Activated CD4-positive, alpha-beta T cell treated with anti-CD3 and anti-CD28 coated beads, Interleukin-2, Interleukin-4, amounts not matched to agents 100 ng/mL and 50 ng/mL, durations not matched to agents 16 hours and 8 hours (primary cell): ENCODE data around the gene DLG1.
"Not testable (repeated sequence)": the region's sequence is repeated elsewhere in the genome, so short reads cannot be mapped to it uniquely, and the experiment has no call there.

Experiments
- DNase-seq: peaks from one replicate; pipeline ENCODE4 v3.0.0-alpha.2; 2020; ENCODE audit warnings: low spot score

Gene DLG1

GRCh38 chr3:197242784-197243432 lies 55.5 kb downstream of the DLG1 start:
- no peak for DNase-seq

DNA sequence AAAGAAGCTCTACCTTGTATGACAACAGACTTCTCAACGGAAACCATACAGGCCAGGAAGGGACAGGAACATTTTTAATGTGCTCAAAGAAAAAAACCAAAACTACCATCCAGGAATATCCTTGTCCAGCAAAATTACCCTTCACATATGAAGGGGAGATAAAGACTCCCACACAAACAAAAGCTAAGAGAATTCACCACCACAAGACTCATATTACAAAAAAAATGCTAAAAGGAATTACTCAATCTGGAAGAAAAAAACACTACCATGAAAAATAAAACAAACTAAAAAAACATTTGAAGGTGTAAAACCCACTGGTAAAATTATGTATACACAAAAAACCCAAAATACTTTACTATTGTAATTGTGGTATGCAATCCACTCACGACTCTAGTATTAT lies 57.2 kb downstream of the DLG1 start:
- no peak for DNase-seq

- no peak for DNase-seq
Observed at GRCh38 chr3:197239857-197240256, 58.6 kb downstream of the DLG1 start.

DNA sequence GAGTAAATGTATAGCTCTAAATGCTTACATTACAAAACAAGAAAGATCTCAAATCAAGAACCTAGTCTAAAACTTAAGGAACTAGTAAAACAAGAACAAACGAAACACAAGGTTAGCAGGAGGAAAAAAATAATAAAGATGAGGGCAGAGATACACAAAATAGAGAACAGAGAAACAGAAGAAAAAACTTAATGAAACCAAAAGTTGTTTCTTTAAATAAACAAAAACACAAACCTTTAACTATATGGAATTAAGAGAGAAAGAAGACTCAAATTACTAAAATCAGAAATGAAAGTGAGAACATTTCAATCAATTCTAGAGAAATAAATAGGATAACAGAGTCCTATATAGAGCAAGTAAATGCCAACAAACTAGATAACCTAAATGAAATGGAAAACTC lies 59.6 kb downstream of the DLG1 start:
- no peak for DNase-seq

DNA sequence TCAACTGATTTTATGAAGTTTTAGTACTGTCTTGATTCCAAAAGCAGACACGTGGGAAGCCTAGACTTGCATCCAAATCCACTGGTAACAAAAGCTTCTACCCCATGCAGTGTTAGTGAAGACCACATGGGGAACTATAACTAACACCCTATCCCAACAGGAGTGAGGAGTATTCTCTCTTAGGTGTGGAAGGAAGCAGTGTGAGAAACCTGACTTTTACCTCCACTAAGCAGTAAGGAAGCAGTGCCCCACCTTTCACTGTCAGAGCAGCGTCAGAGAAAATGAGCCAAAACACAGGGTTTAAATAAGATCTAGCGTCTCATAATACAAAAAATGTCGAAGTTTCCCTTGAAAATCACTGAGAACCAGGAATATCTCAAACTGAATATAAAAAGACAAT lies 60.5 kb downstream of the DLG1 start:
- DNase-seq = no peak

DNA sequence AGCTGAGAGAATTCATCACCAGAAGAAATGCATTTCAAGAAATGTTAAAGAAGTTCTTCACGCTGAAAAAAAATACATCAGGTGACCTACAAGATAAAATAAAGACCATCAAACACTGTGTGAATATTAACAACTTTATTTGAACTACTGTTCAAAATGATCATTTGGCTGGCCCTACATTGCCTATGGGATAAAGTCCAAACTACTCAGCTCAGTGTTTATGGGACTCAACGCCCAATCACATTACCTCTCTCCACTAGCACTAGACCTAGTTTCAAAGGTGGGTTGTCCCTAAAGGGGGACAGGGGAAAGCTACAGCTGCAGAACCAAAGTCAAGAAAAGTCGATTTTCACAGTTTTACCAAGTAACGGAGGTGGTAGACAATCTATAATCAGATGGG lies 62.0 kb downstream of the DLG1 start:
- no peak for DNase-seq

- DNase-seq = no peak
Observed at GRCh38 chr3:197234947-197235914, 63.2 kb downstream of the DLG1 start.

DNA sequence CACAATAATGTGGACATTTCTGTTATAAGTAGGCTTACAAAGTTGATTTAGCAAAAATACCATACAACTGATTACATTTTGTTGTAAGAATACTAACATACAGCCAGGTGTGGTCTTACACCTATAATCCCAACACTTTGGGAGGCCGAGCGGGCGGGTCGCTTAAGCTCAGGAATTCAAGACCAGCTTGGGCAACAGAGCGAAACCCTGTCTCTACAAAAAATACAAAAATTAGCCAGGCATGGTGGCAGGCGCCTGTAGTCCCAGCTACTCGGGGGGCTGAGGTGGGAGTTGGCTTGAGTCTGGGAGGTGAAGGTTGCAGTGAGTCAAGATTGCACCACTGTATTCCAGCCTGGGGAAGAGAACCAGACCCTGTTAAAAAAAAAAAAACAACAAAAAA lies 67.1 kb downstream of the DLG1 start:
- no peak for DNase-seq

DNA sequence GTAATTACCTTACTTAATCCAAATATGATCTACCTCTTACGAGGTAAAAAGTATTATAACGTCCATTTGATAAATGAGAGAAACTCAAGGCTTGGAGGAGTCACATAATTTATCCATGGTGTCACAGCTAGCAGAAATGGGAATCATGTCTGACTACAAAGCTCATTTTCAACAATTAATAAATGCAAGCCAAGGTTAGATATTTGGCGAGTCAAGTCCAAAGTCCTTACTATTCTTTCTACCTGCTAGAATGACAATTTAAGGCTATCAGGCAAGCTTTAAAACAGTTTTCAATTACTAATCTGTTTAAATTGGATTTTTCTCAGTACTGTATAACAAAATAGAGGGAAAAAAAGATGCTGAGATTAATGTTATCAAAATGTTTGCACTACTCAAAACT lies 68.6 kb downstream of the DLG1 start:
- DNase-seq = no peak

GRCh38 chr3:197229178-197229577 lies 69.2 kb downstream of the DLG1 start:
- DNase-seq = no peak

- no peak for DNase-seq
Observed at GRCh38 chr3:197227780-197228574, 70.4 kb downstream of the DLG1 start.

- no peak for DNase-seq
Observed at GRCh38 chr3:197226179-197226578, 72.2 kb downstream of the DLG1 start.

- no peak for DNase-seq
Observed at GRCh38 chr3:197225579-197225978, 72.8 kb downstream of the DLG1 start.

DNA sequence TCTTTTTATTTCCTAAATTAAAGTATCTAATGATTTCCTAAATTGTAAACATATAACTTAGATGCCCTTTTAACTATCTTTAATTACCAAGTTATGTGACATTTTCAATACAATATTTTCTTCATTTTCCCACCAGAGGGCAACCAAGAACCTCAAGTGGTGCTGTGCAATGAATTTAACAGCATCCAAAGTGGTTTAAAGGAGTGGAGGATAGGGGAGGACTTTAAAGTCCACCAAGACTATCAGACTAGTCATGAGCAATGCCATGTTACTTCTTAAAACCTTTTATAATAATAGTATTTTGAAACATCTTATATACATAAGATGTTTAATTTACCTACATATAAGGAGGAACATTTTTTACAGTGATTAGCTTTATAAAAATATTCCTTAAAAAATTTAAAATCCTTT lies 74.4 kb downstream of the DLG1 start:
- DNase-seq = peak; percentile 45

- no peak for DNase-seq
Observed at GRCh38 chr3:197222937-197223370, 75.5 kb downstream of the DLG1 start.

DNA sequence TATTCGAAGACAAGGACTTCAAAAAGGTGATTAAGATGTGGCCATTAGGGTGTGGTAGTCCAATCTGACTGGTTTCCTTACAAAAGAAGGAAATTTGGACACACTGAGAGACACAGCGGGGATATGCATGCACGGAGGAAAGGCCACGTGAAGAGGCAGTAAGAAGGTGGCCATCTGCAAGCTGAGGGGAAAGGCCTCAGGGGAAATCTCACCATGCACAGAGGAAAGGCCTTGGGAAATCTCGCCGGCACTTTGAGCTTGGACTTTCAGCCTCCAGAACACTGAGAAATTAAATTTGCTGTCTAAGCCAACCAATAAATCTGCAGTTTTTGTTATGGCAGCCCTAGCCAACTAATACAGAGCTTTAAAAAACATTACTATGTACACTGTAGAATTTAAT lies 78.8 kb downstream of the DLG1 start:
- no peak for DNase-seq

DNA sequence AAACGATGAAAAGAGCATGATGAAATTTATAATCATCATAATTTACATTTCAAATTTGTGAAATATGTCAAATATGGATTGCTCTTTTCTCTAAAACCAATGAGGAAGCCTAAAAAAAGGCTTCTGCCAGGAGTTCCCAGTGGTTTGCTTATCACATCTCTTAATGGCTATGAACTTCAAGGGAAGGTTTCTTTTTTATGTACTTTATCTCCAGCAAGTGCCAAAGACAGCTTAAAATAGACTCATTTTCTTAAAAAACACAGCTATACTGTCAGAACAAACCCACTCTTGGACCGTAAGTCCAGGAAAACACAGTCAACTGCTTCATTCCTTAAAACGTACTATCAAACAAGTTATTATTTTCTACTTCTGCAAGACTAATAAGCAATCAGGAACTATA lies 80.2 kb downstream of the DLG1 start:
- no peak for DNase-seq

DNA sequence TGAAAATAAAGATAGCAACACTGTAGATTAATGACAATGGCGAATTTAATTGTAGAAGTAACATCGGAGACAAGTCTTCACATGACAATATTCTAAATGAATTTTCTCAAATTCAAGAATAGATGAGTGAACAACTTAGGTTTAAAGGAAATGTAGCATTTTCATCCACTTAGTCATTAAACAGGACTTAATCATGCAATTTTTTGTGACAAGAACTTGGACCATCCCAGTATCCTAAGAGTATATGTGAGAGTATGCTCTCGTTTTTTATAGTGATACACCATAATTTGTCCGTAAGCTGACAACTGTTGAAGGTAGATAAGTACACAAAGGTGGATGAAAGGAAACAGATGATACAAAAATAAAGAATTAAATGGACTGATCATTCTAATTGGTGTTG lies 81.5 kb downstream of the DLG1 start:
- DNase-seq = no peak

- DNase-seq = no peak
Observed at GRCh38 chr3:197216169-197216860, 82.1 kb downstream of the DLG1 start.

DNA sequence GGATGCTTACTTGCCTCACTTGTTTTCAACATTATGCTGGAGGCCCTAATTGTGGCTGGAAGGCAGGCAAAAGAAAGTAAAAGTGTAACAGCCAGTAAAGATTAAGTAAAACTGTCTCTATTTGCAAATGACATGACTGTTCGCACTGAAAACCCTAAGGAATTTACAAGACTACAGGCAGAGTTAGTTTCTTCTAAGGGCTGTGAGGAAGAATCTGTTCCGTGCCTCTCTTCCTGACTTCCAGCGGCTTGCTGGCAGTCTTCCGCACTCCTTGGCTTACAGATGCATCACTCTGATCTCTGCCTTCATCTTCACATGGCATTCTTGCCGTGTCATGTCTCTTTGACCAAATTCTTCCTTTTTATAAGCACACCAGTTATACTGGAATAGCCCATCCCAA lies 86.1 kb downstream of the DLG1 start:
- DNase-seq = no peak

- DNase-seq = not testable (repeated sequence)
Observed at GRCh38 chr3:197211698-197212097, 86.7 kb downstream of the DLG1 start.
